Lower leg skin (tissue), 3 donors: Measurements from ENCODE around the gene PDLIM1.

ENCODE experiments used
- CTCF ChIP-seq, 3 donors: fragments of 450-650 bp; IDR thresholded peaks; one replicate each; pipeline ENCODE4 v1.5.1; 2016; ENCODE audit warnings: antibody characterized with exemption in 3 of 3, mild to moderate bottlenecking in 3 of 3, moderate library complexity in 2 of 3
- POLR2A ChIP-seq, 2 donors: fragments of 450-650 bp; IDR thresholded peaks; one replicate each; pipeline ENCODE4 v1.6.1; 2016 to 2017; ENCODE audit warnings: antibody characterized with exemption in 2 of 2, mild to moderate bottlenecking in 1 of 2, moderate library complexity in 1 of 2

- no peak for TF ChIP-seq POLR2A (IDR thresholded peaks at IDR 0.05)
- no peak for TF ChIP-seq CTCF (IDR thresholded peaks at IDR 0.05)
These were observed 40.2 kb upstream of the PDLIM1 start for GRCh38 chr10:95330966-95331453.
